GM19468 (cell line): ENCODE measurements around the gene ST8SIA1.
"Not testable (repeated sequence)": the region's sequence is repeated elsewhere in the genome, so short reads cannot be mapped to it uniquely, and the experiment has no call there.

Experiments used
- ATAC-seq: cut with Tn5 transposase; IDR thresholded peaks from one replicate; pipeline ENCODE4 v1.9.1; 2021; ENCODE audit warnings: mild to moderate bottlenecking, moderate library complexity, moderate number of reproducible peaks; ENCODE audit not compliant: unreplicated experiment; ENCODE audit errors: extremely low read depth

Gene ST8SIA1, protein sequence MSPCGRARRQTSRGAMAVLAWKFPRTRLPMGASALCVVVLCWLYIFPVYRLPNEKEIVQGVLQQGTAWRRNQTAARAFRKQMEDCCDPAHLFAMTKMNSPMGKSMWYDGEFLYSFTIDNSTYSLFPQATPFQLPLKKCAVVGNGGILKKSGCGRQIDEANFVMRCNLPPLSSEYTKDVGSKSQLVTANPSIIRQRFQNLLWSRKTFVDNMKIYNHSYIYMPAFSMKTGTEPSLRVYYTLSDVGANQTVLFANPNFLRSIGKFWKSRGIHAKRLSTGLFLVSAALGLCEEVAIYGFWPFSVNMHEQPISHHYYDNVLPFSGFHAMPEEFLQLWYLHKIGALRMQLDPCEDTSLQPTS

DNA sequence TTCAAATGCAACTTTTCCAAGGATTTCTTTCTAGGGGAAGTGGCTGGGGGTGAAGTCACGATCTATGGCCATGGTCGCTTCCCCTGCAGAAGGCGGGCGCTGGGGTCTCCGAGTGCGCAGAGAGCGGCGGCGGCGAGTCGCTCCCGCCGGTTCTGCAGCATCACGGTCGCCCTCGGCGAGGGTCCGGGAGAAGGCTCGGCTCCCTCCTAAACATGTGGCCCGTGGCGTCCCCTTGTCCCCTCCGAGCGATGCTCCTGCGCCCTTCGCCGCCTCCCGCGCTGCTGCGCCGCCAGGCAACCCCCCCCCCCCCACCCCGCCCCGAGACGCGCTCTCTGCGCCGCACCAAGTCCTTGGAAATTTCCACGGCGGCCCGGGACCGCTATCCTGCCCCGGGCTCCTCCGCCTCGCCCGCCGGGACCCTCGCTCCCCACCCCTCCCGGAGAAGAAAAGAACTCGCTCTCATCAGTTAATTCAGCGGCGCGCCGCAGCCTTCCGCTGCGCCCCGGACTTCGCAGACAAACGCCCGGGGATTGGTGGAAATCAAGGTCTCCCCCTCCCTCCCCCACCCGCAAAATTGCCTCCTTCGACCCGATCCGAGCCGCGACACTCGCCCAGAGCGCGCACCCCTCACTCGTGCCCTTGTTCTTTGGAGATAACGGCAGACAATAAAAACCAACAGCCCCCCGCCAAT lies at the start of gene ST8SIA1:
TSS of gene ST8SIA1 (minus strand) at position 298 of the 691 bp plus-strand sequence. CDS start 475 bp downstream, outside the sequence.
- no peak for ATAC-seq

- ATAC-seq = no peak
These were observed 45.5 kb upstream of the ST8SIA1 start for GRCh38 chr12:22380031-22380430.

DNA sequence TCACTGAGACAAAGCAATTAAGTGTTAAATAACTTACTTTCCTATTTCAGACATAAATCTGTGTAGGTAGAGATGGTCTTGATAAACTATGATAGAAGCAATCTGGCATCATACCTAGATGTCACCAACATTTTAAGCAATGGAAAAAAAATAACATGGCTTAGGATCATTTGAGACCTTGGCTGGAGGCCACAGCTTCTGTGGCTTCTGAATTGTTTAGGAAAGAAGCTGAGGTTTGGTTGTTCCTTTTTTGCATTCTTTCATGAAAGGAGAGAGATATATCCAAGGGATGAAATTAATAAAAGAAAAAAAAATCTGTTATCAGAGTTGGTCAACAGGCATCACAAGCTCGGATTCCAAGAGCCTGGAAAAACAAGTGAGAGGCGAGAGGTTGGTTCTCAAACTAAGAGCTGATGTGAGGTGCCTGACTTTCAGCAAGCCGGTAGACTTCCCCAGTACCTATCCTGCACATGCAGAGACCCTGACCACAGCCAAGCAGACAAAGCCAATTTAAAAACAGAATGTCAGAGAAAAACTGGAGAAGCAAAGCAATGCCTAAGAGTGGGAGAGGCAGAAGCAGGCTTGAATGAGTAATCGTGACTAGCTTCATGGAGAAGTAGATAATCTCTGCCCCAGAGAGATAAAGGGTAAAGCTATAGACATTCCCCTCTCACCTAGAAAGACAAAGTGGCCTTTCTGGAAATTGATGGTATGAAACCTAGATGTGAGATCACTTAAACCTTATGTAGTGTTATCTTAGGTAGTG lies 43.4 kb upstream of the ST8SIA1 start:
- ATAC-seq = no peak

DNA sequence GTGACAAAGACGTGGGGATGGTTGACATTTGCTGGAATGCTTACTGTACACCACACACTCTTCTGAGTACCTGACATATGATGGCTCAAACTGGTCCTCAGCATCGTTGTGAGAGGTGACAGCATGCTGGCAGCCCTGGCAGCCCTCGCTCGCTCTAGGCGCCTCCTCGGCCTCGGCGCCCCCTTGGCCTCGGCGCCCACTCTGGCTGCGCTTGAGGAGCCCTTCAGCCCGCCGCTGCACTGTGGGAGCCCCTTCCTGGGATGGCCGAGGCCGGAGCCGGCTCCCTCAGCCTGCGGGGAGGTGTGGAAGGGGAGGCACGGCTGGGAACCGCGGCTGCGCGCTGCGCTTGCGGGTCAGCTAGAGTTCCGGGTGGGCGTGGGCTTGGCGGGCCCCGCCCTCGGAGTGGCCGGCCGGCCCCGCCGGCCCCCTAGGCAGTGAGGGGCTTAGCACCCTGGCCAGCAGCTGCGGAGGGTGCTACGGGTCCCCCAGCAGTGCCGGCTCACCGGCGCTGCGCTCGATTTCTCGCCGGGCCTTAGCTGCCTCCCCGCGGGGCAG lies 42.2 kb upstream of the ST8SIA1 start:
- not testable (repeated sequence) for ATAC-seq

DNA sequence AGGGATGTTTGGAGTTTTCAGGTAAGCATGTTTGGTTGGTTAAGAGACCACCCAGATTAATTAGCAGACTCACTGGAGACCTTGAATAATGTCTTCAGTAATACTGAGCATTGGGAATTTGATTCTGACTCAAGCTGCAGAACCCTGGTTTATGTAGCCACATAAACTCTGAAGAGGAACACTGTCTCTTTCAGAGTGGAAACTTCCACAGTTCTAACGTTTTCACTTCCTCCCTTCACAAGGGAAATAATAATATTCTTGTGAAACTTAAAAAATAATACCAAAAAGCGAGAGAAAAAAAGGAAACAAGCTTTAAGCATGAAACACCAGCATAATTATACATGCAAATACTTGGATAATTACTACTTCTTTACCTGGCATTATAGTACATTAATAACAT lies 40.0 kb upstream of the ST8SIA1 start:
- peak; percentile 32 for ATAC-seq

DNA sequence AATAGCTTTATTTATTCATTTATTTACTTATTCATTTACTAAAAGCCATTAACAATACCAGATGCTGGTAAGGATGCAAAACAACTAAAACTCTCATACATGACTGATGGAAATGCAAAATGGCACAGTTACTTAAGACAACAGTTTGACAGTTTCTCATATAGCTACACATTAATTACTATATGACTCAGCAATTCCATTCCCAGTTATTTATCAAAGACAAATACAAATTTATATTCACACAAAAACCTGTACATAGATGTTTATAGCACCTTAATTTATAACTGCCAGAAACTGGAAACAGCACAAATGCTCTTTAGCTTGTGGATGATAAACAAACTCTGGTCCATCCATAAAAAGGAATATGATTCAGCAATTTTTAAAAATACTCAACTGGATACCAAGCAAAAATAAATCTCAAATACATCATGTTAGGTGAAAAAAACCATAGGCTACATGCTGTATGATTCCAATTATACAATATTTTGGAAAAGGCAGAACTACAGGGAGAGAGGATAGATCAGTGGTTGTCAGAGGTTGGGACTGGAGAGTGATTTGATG lies 37.9 kb upstream of the ST8SIA1 start:
- ATAC-seq = no peak

- ATAC-seq = no peak
These were observed 31.7 kb upstream of the ST8SIA1 start for GRCh38 chr12:22366181-22366580.

- no peak for ATAC-seq
These were observed 27.3 kb upstream of the ST8SIA1 start for GRCh38 chr12:22361785-22362184.

- no peak for ATAC-seq
These were observed 26.3 kb upstream of the ST8SIA1 start for GRCh38 chr12:22360774-22361173.

DNA sequence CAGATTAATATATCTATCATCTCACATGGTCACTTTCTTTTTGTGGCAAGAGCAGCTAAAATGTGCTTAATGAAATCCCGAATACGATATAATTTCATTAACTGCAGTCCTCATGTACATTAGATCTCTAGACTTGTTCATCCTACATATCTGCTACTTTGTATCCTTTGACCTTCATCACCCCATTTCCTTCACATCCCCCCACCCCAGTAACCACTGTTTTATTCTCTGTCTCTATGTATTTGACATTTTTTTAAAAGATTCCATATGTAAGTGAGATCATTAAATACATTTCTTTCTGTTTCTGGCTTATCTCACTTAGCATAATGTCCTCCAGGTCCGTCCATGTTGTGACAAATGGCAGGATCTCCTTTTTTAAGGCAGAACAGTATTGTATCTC lies 23.0 kb upstream of the ST8SIA1 start:
- ATAC-seq = no peak

DNA sequence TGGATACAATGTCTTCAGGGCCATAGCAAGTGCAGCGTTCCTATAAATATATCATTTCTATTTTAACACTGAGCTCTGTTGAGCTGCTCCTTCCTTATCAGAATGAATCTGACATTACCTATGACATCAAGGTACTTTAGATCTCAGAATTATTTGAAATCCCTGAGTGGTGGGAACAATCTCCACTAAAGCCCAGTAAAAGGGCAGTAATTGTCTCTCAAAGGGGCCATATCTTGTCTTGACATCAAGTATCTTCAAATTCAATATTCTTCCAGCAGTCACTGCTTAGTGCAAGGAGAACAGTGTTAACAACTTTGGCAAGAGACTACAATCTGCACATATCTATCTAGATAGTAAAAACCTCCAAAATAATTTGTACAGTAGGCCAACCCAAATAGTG lies 21.7 kb upstream of the ST8SIA1 start:
- no peak for ATAC-seq

- ATAC-seq = no peak
These were observed 20.6 kb upstream of the ST8SIA1 start for GRCh38 chr12:22355011-22355580.

GRCh38 chr12:22353615-22354325 lies 19.3 kb upstream of the ST8SIA1 start:
- ATAC-seq = no peak

GRCh38 chr12:22350886-22351285 lies 16.4 kb upstream of the ST8SIA1 start:
- ATAC-seq = no peak

GRCh38 chr12:22348208-22348607 lies 13.7 kb upstream of the ST8SIA1 start:
- no peak for ATAC-seq

DNA sequence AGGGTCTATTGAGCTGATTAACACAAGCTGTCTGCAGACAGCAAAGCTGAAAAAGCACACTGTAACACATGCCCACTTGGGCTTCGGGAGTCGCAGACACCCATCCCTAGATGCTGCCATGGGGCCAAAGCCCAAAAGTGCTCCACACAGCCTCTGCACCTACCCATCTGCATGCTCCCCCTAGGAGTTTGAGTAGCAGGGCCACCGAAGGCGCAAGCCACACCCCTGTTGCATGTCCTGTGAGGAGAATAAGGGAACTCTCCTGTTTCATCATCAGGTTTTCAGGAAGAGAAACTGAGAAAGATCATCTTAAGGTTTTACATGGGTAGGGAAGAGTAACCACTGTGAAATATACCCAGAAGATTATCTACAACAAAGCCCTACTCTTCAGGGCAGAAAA lies 5.6 kb upstream of the ST8SIA1 start:
- ATAC-seq = no peak

- no peak for ATAC-seq
These were observed 5.2 kb upstream of the ST8SIA1 start for GRCh38 chr12:22339691-22340090.

DNA sequence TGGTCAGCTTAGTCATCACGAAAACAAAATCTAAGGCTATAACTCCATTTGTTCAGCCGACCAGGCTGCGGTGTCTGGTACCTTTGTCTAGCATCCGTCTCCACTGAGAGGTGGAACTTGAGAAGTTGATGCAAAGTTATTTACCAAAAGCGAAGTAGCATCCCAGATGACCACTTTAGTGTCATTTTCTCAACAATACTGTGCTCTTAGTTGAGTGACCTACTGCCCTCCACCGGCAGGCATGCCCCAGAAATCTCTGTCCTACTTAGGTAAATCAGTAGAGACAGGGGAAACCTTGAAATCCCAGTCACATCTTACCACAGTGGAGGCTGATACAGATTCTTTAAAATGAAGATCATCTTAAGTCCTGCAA lies 1.3 kb upstream of the ST8SIA1 start:
- no peak for ATAC-seq

GRCh38 chr12:22333713-22334409 lies 646 bp downstream of the ST8SIA1 start:
- no peak for ATAC-seq
